PC-9 (cell line): ENCODE results near the gene LRRC72. TPM values are rescaled to one million over a fixed set of nuclear protein-coding genes. Genes with fewer than 3 reads are reported as not detected.

Experiments
- BruUV-seq: library from RNA; stranded (reverse); fragments of 400-500 nt; replicated peaks from 2 replicates; lab custom pipeline; 2021; lab: Mats Ljungman, UMichigan
- CTCF ChIA-PET: fragments of 300-600 bp; sonication (Branson Sonifier 250); formaldehyde crosslinking; loops from one replicate; lab custom pipeline; 2022; ENCODE audit warnings: antibody characterized with exemption; lab: Charles Lee
- POLR2A ChIA-PET: fragments of 300-600 bp; sonication (Branson Sonifier 250); formaldehyde crosslinking; loops from one replicate; lab custom pipeline; 2022; ENCODE audit warnings: antibody characterized with exemption; ENCODE audit not compliant: unreplicated experiment; lab: Charles Lee
- DNase-seq, 2 experiments: peaks; one replicate each; pipeline versions ENCODE4 v3.0.0 to v3.0.0-alpha.2; 2015 to 2022; ENCODE audit warnings: mixed read lengths in 1 of 2
- H2AFZ ChIP-seq: fragments of 200-600 bp; sonication (generic); 2 replicates; pipeline ENCODE4 v1.8.1; 2017; ENCODE audit warnings: antibody characterized with exemption
- H3F3A ChIP-seq: fragments of 200-600 bp; sonication (generic); 2 replicates; pipeline ENCODE4 v1.8.1; 2017; ENCODE audit warnings: antibody characterized with exemption, mild to moderate bottlenecking, low read depth; ENCODE audit not compliant: insufficient read depth
- H3K27ac ChIP-seq: fragments of 200-600 bp; sonication (generic); 2 replicates; pipeline ENCODE4 v1.6.1; 2016; ENCODE audit warnings: mixed run types
- H3K27me3 ChIP-seq: fragments of 200-600 bp; sonication (generic); 2 replicates; pipeline ENCODE4 v1.6.1; 2016; ENCODE audit warnings: low read depth, mixed run types; ENCODE audit not compliant: insufficient read depth
- H3K36me3 ChIP-seq: fragments of 200-600 bp; sonication (generic); 2 replicates; pipeline ENCODE4 v1.6.1; 2016; ENCODE audit warnings: low read depth, mixed run types
- H3K4me1 ChIP-seq: fragments of 200-600 bp; sonication (generic); replicated peaks from 2 replicates; pipeline ENCODE4 v1.6.1; 2016; ENCODE audit warnings: mixed run types; ENCODE audit not compliant: insufficient read depth
- H3K4me2 ChIP-seq: fragments of 200-600 bp; sonication (generic); 2 replicates; pipeline ENCODE4 v1.6.1; 2017; ENCODE audit warnings: mixed run types
- H3K4me3 ChIP-seq: fragments of 200-600 bp; sonication (generic); 2 replicates; pipeline ENCODE4 v1.6.1; 2016; ENCODE audit warnings: mixed run types
- H3K79me2 ChIP-seq: fragments of 200-600 bp; sonication (generic); 2 replicates; pipeline ENCODE4 v1.6.1; 2017; ENCODE audit warnings: low read depth, mixed run types
- H3K9me2 ChIP-seq: fragments of 200-600 bp; sonication (generic); 2 replicates; pipeline ENCODE4 v1.8.1; 2017; ENCODE audit warnings: mild to moderate bottlenecking; ENCODE audit not compliant: insufficient read depth
- H3K9me3 ChIP-seq: fragments of 200-600 bp; sonication (generic); 2 replicates; pipeline ENCODE4 v1.8.1; 2016; ENCODE audit warnings: low read depth; ENCODE audit not compliant: insufficient read depth
- H4K20me1 ChIP-seq: fragments of 200-600 bp; sonication (generic); 2 replicates; pipeline ENCODE4 v1.8.1; 2017; ENCODE audit not compliant: insufficient read depth
- CTCF ChIP-seq: fragments of 200-600 bp; sonication (generic); conservative IDR thresholded peaks from 2 replicates; pipeline ENCODE4 v1.6.1; 2017; ENCODE audit warnings: mixed run types, antibody characterized with exemption, mild to moderate bottlenecking, moderate library complexity
- EZH2 ChIP-seq: fragments of 200-600 bp; sonication (generic); IDR thresholded peaks from 2 replicates; pipeline ENCODE4 v1.8.0; 2017; ENCODE audit warnings: antibody characterized with exemption, low read depth
- intact Hi-C: fragments of 100-400 bp; cut with micrococcal nuclease; formaldehyde crosslinking; loops from one replicate; pipeline ENCODE4 v1.10.0; 2022; ENCODE audit not compliant: unreplicated experiment
- total RNA-seq: library from RNA; stranded (reverse); gene quantifications from 2 replicates; pipeline ENCODE4 v1.2.3, GENCODE V29; 2021

LRRC72 gene
- total RNA-seq, 1 experiment from 2014 or later, result not detected

- Histone ChIP-seq H4K20me1 (no peaks in the 10 kb centered on the region), H3K4me1 (no peaks in the 10 kb centered on the region), H3K79me2 (no peaks in the 10 kb centered on the region), H3K36me3 (no peaks in the 10 kb centered on the region), H3K27ac (no peak overlapping the region), H2AFZ (no peak overlapping the region), H3F3A (no peaks in the 10 kb centered on the region), H3K4me2 (no peak overlapping the region), H3K9me2 (no peaks in the 10 kb centered on the region; the same call in 1 of the 2 replicates), H3K4me3 (no peak overlapping the region), H3K9me3 (no peaks in the 10 kb centered on the region), H3K27me3 (no peaks in the 10 kb centered on the region)
- TF ChIP-seq CTCF (no peak), EZH2 (no peak)
- POLR2A ChIA-PET, result no interaction called here
- no peak for DNase-seq
- intact Hi-C loops, result no loop called here
- no TSS peak for BruUV-seq
- CTCF ChIA-PET, result no interaction called here
Observed at GRCh38 chr7:16556359-16556758, 29.7 kb downstream of the LRRC72 start.

- ChIA-PET CTCF (no interaction called here), POLR2A (interaction anchor here (0.5 kb wide), 1 partner anchor 247 kb away, joined by 3 read pairs; no protein-coding TSS in a partner anchor)
- intact Hi-C loops, result no loop called here
Observed at GRCh38 chr7:16558761-16559302, 32.2 kb downstream of the LRRC72 start.

GRCh38 chr7:16559497-16560179 is 33.0 kb downstream of the LRRC72 start:
- CTCF ChIA-PET, result no interaction called here
- Histone ChIP-seq H3K27me3 (no peaks in the 10 kb centered on the region), H3K27ac (no peak overlapping the region), H3K9me3 (no peaks in the 10 kb centered on the region), H3F3A (no peaks in the 10 kb centered on the region), H3K79me2 (no peaks in the 10 kb centered on the region), H3K4me1 (no peaks in the 10 kb centered on the region), H3K4me2 (no peak overlapping the region), H4K20me1 (no peaks in the 10 kb centered on the region), H2AFZ (no peak overlapping the region), H3K4me3 (no peak overlapping the region), H3K9me2 (no peaks in the 10 kb centered on the region), H3K36me3 (no peaks in the 10 kb centered on the region)
- no peak for DNase-seq
- intact Hi-C loops, result loop anchor here (10.0 kb wide), 1 partner anchor 1845 kb away; no protein-coding TSS in a partner anchor
- POLR2A ChIA-PET, result interaction anchor here (0.6 kb wide), 1 partner anchor 139 kb away, joined by 3 read pairs; no protein-coding TSS in a partner anchor
- no TSS peak for BruUV-seq
- TF ChIP-seq EZH2 (no peak), CTCF (no peak)

More at GRCh38 chr7:16558761-16559302, 32.2 kb downstream of the LRRC72 start:
- no peak overlapping the region for H3K4me2 ChIP-seq
- H3K27me3 ChIP-seq, result no peaks in the 10 kb centered on the region
- H3K4me1 ChIP-seq, result no peaks in the 10 kb centered on the region
- H2AFZ ChIP-seq, result no peak overlapping the region
- no peak for DNase-seq
- H3K9me2 ChIP-seq, result no peaks in the 10 kb centered on the region; the same call in 1 of the 2 replicates
- TF ChIP-seq EZH2 (no peak), CTCF (no peak)
- no peaks in the 10 kb centered on the region for H3K79me2 ChIP-seq
- BruUV-seq, result no TSS peak
- no peaks in the 10 kb centered on the region for H4K20me1 ChIP-seq
- no peaks in the 10 kb centered on the region for H3K9me3 ChIP-seq
- H3K27ac ChIP-seq, result no peak overlapping the region
- no peaks in the 10 kb centered on the region for H3F3A ChIP-seq
- H3K36me3 ChIP-seq, result no peaks in the 10 kb centered on the region
- no peak overlapping the region for H3K4me3 ChIP-seq
